PC-3 (cell line): ENCODE results near the gene CST5.

ENCODE experiments used
- CTCF ChIP-seq: fragments of 300-600 bp; sonication (generic); conservative IDR thresholded peaks from 2 replicates; pipeline ENCODE4 v1.5.1; 2017; ENCODE audit warnings: antibody characterized with exemption, low read depth, mild to moderate bottlenecking, low read length
- EZH2 ChIP-seq: fragments of 300-600 bp; sonication (generic); IDR thresholded peaks from one replicate; pipeline ENCODE4 v1.6.1; 2017; ENCODE audit warnings: antibody characterized with exemption, mild to moderate bottlenecking, low read length; ENCODE audit not compliant: unreplicated experiment

GRCh38 chr20:23889775-23890187 lies 10.2 kb upstream of the CST5 start:
- TF ChIP-seq CTCF = peak; percentile 92
- TF ChIP-seq EZH2 = no peak
